Pancreas (tissue), 10 donors: ENCODE data around the gene CTPS2. TPM values are rescaled to one million over a fixed set of nuclear protein-coding genes. Genes with fewer than 3 reads are reported as not detected.
A peak's percentile ranks its signal among the peaks of the same experiment; 100 is the strongest.

ENCODE experiments used
- ATAC-seq, 4 donors: fragments of 200-7000 bp; cut with Tn5 transposase; one replicate each; pipeline versions ENCODE4 v1.8.0 to v1.9.1; 2020; ENCODE audit warnings: mild to moderate bottlenecking in 4 of 4, moderate library complexity in 4 of 4
- DNase-seq, 6 donors: peaks; one replicate each; pipeline ENCODE4 v3.0.0-alpha.2; 2020
- FAIRE-seq: peaks from 2 replicates; lab custom pipeline; 2012; peaks lifted over from hg19 to GRCh38; lab: Jason Lieb, UNC
- H3K27ac ChIP-seq, 4 donors: fragments of 200-600 bp; sonication (generic); 1 replicate in 3 of 4; 2 replicates in 1 of 4; pipeline versions ENCODE4 v1.5.0 to v1.8.0; 2020
- H3K27me3 ChIP-seq, 4 donors: fragments of 200-600 bp; one replicate each; pipeline ENCODE4 v1.8.0; 2021
- H3K36me3 ChIP-seq, 3 donors: fragments of 200-600 bp; sonication (generic) in 1 of 3; one replicate each; pipeline versions ENCODE4 v1.5.0 to v1.8.0; 2020 to 2021
- H3K4me1 ChIP-seq, 3 donors: fragments of 200-600 bp; one replicate each; pipeline ENCODE4 v1.8.0; 2021
- H3K4me3 ChIP-seq, 4 donors: fragments of 200-600 bp; sonication (generic) in 2 of 4; one replicate each; pipeline versions ENCODE4 v1.5.0 to v1.8.0; 2020 to 2021
- H3K9me3 ChIP-seq, 4 donors: fragments of 200-600 bp; one replicate each; pipeline ENCODE4 v1.8.0; 2021
- CTCF ChIP-seq, 4 donors: fragments of 200-600 bp; sonication (generic) in 3 of 4; IDR thresholded peaks; one replicate each; pipeline versions ENCODE4 v1.5.0 to v1.8.0; 2021; ENCODE audit warnings: antibody characterized with exemption in 4 of 4
- WGBS, 2 donors: extraction: QIAGEN DNeasy Blood & Tissue Kit; methylation state at CpG; one replicate each; pipeline ENCODE4 v1.1.7; 2013; 5-methylcytosine and 5-hydroxymethylcytosine counted together
- intact Hi-C, 3 donors: fragments of 100-400 bp; cut with DNase I; formaldehyde crosslinking; loops; one replicate each; pipeline versions ENCODE4 v1.11.1 to v1.14.2; 2022
- polyA plus RNA-seq, 2 donors: library from polyadenylated mRNA; stranded (reverse); fragments of 200-250 nt; gene quantifications; one replicate each; pipeline ENCODE4 v1.2.3, GENCODE V29; 2013
- total RNA-seq, 6 donors: library from RNA; stranded (reverse); fragmentation: NEBNext Ultra II Directional in 4 of 6; extraction: Animal tissue kit (Norgen Biotek cat#: 25700) in 4 of 6; gene quantifications; one replicate each; pipeline versions ENCODE4 v1.2.1 to v1.2.4, GENCODE V29; 2021 to 2023
- donor health status: healthy with polysubstance abuse.
- donor health status: DM: no; HTN: no; CAD: no; lungs with moderate emphysema.
- donor health status: DM: no; HTN: no; CAD: no.
- donor health status: control.
- donor health status: control.
- donor health status: Bipolar disorder and iron deficiency.
- donor health status: DM: yes; HTN: yes; CAD: no.
- donor health status: DM: no; HTN: no; CAD: no.
- donor health status: DM: no; HTN: no; CAD: no.
- donor health status: DM: yes; HTN: yes; CAD: no.

Gene CTPS2
- total and polyA plus RNA-seq, 8 donors, result 5.7 to 13.3 (median 8.8) TPM

DNA sequence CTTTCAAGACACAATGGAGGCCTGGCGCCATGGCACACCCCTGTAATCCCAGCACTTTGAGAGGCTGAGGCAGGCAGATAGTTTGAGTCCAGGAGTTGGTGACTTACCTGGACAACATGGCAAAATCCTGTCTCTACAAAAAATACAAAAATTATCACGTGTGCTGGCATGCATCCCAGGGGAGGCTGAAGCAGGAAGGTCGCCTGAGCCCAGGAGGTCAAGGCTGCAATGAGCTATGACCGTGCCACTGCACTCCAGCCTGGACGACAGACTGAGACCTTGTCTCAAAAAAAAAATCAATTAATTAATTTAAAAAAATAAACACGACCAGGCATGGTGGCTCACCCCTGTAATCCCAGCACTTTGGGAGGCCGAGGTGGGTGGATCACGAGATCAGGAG lies 2.0 kb upstream of the CTPS2 start:
- peaks cover 0 to 3% (median 0%) of the 10 kb centered on the region in 3 donors for H3K4me1 ChIP-seq
- no peak for FAIRE-seq
- ATAC-seq, result no peak
- no peak for TF ChIP-seq CTCF (IDR thresholded peaks at IDR 0.05)
- DNase-seq, result no peak
- no peaks in the 10 kb centered on the region for H3K36me3 ChIP-seq
- no peak overlapping the region for H3K4me3 ChIP-seq
- intact Hi-C loops, result no loop called here
- H3K27ac ChIP-seq, result no peak overlapping the region
- 58 to 62% methylated on average over 8 of the region's 8 CpGs for WGBS, 2 donors
- H3K9me3 ChIP-seq, result no peaks in the 10 kb centered on the region
- no peaks in the 10 kb centered on the region for H3K27me3 ChIP-seq

DNA sequence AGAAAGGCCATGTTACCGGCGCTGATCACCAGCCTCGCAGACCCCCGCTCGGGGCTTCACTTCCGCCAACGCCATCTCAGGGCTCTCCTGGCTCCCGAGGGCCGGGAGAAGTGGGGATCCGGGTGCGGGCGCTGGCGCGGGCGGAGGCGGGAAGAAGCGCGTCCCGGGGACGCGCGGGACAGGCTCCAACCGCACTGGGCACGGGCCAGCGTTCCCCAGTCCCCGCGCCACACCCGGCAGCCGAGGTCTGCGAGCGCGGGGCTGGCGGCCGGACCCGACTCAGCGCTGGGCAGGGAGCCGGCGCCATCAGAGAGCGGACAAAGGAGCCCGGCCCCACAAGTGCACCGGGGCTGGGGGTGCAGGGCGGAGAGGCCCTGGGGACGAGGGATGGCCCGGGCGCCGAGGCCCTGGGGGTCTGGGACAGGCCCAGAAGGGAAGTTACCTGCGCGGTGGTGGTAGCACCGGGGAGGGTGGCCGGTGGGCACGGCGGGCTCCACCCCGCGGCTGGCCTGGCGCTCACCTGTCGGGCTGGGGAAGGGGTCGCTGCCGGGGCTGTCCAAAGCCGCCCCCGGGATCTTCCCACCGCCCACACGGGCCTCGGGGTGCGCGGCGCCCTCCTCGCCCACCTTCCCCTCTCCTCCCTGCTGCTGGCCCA lies 449 bp downstream of the CTPS2 start:
- no peaks in the 10 kb centered on the region for H3K36me3 ChIP-seq
- FAIRE-seq (no peak), ATAC-seq (peak; percentile 59 to 70 (median 66)), DNase-seq (peak in 3 of 6 donors; percentile 5 to 64 (median 60))
- no peaks in the 10 kb centered on the region for H3K4me1 ChIP-seq
- 1 to 2% methylated on average over 43 to 62 of the region's 67 CpGs for WGBS, 2 donors
- intact Hi-C loops, result no loop called here
- TF ChIP-seq CTCF (IDR thresholded peaks at IDR 0.05), result no peak
- H3K4me3 ChIP-seq, result peak overlapping the region; percentile 51 to 75 (median 58)
- H3K27me3 ChIP-seq, result no peaks in the 10 kb centered on the region
- no peaks in the 10 kb centered on the region for H3K9me3 ChIP-seq
- peak overlapping the region; percentile 67 to 86 (median 77) for H3K27ac ChIP-seq

- 8 to 31% methylated on average over 9 of the region's 9 CpGs for WGBS, 2 donors
- DNase-seq (no peak), ATAC-seq (peak; percentile 14 to 47 (median 32)), FAIRE-seq (peak; percentile 75)
- H3K4me1 ChIP-seq, result no peaks in the 10 kb centered on the region
- peak overlapping the region; percentile 51 to 75 (median 58) for H3K4me3 ChIP-seq
- H3K27me3 ChIP-seq, result no peaks in the 10 kb centered on the region
- TF ChIP-seq CTCF (IDR thresholded peaks at IDR 0.05), result no peak
- intact Hi-C loops, result no loop called here
- no peaks in the 10 kb centered on the region for H3K9me3 ChIP-seq
- H3K27ac ChIP-seq, result peak overlapping the region in 3 of 4 donors; percentile 67 to 86 (median 85)
- H3K36me3 ChIP-seq, result no peaks in the 10 kb centered on the region
These were observed 1.2 kb downstream of the CTPS2 start for GRCh38 chrX:16711219-16711811.

DNA sequence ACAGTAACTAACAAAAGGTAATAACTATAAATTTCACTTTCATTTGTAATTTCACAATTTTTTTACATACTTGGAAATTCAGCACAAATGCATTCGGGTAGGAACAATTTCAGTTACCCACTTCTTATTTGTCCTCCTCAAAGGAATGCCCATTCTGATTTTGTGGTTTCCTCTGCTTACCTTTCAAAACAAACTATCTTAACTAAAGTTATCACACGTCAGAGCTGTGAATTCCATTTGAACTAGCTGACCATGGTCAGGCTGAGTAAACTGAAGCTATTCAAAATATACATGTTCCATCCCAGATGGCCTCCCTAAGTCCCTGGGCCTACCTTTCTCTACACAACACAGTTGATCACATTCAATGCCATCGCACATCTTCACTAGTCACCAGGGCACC lies 4.5 kb downstream of the CTPS2 start:
- TF ChIP-seq CTCF (IDR thresholded peaks at IDR 0.05), result no peak
- Histone ChIP-seq H3K27ac (no peak overlapping the region), H3K36me3 (no peaks in the 10 kb centered on the region), H3K4me3 (no peak overlapping the region), H3K4me1 (no peaks in the 10 kb centered on the region), H3K9me3 (no peaks in the 10 kb centered on the region), H3K27me3 (no peaks in the 10 kb centered on the region)
- no peak for DNase-seq
- no peak for ATAC-seq
- no peak for FAIRE-seq
- WGBS, 2 donors, result 78% methylated on average over 3 of the region's 3 CpGs
- intact Hi-C loops, result no loop called here

DNA sequence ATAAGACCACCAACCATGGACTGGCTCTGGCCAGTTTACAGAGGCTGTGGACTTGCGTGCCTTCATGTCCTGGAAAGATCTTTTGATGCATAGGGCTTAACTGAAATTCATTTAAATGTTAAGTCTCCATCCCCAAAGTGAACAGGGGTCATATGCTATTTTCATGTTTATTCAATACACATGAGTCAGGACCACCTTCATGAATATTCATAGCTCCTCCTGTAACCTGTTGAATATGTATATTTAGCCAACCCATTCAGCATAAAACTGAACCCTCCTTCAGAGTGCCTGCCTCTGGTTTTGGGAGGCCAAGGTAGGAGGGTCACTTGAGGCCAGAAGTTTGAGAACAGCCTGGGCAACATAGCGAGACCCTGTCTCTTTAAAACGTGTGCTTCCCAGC lies 7.1 kb downstream of the CTPS2 start:
- H3K36me3 ChIP-seq, result no peaks in the 10 kb centered on the region
- DNase-seq (no peak), FAIRE-seq (no peak), ATAC-seq (no peak)
- 85 to 87% methylated on average over 3 of the region's 3 CpGs for WGBS, 2 donors
- no peaks in the 10 kb centered on the region for H3K4me1 ChIP-seq
- H3K27ac ChIP-seq, result no peak overlapping the region
- no peak for TF ChIP-seq CTCF (IDR thresholded peaks at IDR 0.05)
- intact Hi-C loops, result no loop called here
- no peaks in the 10 kb centered on the region for H3K9me3 ChIP-seq
- H3K27me3 ChIP-seq, result no peaks in the 10 kb centered on the region
- H3K4me3 ChIP-seq, result no peak overlapping the region
